Stomach (tissue), 9 donors: Measurements from ENCODE around the gene MKLN1. TPM values are rescaled to one million over a fixed set of nuclear protein-coding genes. Genes with fewer than 3 reads are reported as not detected.
"Not testable (repeated sequence)": the region's sequence is repeated elsewhere in the genome, so short reads cannot be mapped to it uniquely, and the experiment has no call there.

Source experiments
- DNase-seq, 2 donors: peaks; one replicate each; pipeline versions ENCODE4 v3.0.0 to v3.0.0-alpha.2; 2013 to 2019
- H3K27ac ChIP-seq, 5 donors: fragments of 200-600 bp in 4 of 5; sonication (generic) in 4 of 5; one replicate each; pipeline ENCODE4 v1.5.1; 2013 to 2019; ENCODE audit warnings: mild to moderate bottlenecking in 1 of 5, moderate library complexity in 1 of 5
- H3K27me3 ChIP-seq, 3 donors: fragments of 200-600 bp; sonication (generic); one replicate each; pipeline ENCODE4 v1.5.1; 2017 to 2019; ENCODE audit warnings: mixed run types in 1 of 3
- H3K36me3 ChIP-seq, 4 donors: fragments of 200-600 bp; sonication (generic); 1 replicate in 3 of 4; 2 replicates in 1 of 4; pipeline ENCODE4 v1.5.1; 2016 to 2019
- H3K4me1 ChIP-seq, 4 donors: fragments of 200-600 bp; sonication (generic); one replicate each; pipeline ENCODE4 v1.5.1; 2016 to 2019
- H3K4me3 ChIP-seq, 4 donors: fragments of 200-600 bp; sonication (generic) in 3 of 4; one replicate each; pipeline ENCODE4 v1.5.1; 2016 to 2019; ENCODE audit warnings: mild to moderate bottlenecking in 1 of 4
- H3K9me3 ChIP-seq, 4 donors: fragments of 200-600 bp; sonication (generic); one replicate each; pipeline ENCODE4 v1.5.1; 2016 to 2019
- EP300 ChIP-seq: sonication (generic); formaldehyde crosslinking; IDR thresholded peaks from one replicate; pipeline ENCODE4 v1.6.1; 2017; ENCODE audit warnings: antibody characterized with exemption
- POLR2A ChIP-seq, 4 donors: fragments of 450-650 bp; IDR thresholded peaks; one replicate each; pipeline ENCODE4 v1.6.1; 2016; ENCODE audit warnings: antibody characterized with exemption in 4 of 4, control low read depth in 2 of 4, mild to moderate bottlenecking in 1 of 4, moderate library complexity in 1 of 4
- POLR2AphosphoS5 ChIP-seq, 3 donors: sonication (generic); formaldehyde crosslinking; IDR thresholded peaks; one replicate each; pipeline ENCODE4 v1.6.1; 2016; ENCODE audit warnings: antibody characterized with exemption in 3 of 3
- WGBS, 5 donors: extraction: QIAGEN DNeasy Blood & Tissue Kit in 3 of 5; methylation state at CpG; one replicate each; pipeline versions ENCODE4 v1.1.5 to v1.1.7; 2013 to 2018; 5-methylcytosine and 5-hydroxymethylcytosine counted together
- intact Hi-C: fragments of 100-400 bp; cut with DNase I; formaldehyde crosslinking; loops from one replicate; pipeline ENCODE4 v1.15.1; 2023; ENCODE audit warnings: low total_unique reads
- polyA plus RNA-seq, 3 donors: library from polyadenylated mRNA; stranded (reverse); fragments of 200-250 nt; gene quantifications; one replicate each; pipeline ENCODE4 v1.2.3, GENCODE V29; 2013
- total RNA-seq, 5 donors: library from RNA; depleted of rRNA; stranded (reverse); fragments of >200 nt; gene quantifications; one replicate each; pipeline versions ENCODE4 v1.1.0 to v1.2.3, GENCODE V29; 2014 to 2016
- TF ChIP-seq, protein P1 (sequence below), 7 experiments: fragments of 450-650 bp in 4 of 7; fragments of 200-600 bp in 3 of 7; sonication (generic) in 3 of 7; IDR thresholded peaks; one replicate each; pipeline ENCODE4 v1.5.1; 2016 to 2019; ENCODE audit warnings: antibody characterized with exemption in 7 of 7, control low read depth in 2 of 7, mild to moderate bottlenecking in 1 of 7
- donor health status: healthy with polysubstance abuse.
- donor health status: Bipolar disorder and iron deficiency.
- donor health status: healthy.

MKLN1 gene
- total and polyA plus RNA-seq, 8 donors, result 9.4 to 147 (median 30.8) TPM

- Histone ChIP-seq H3K4me1 (peaks cover 5 to 12% (median 7%) of the 10 kb centered on the region in 4 donors), H3K4me3 (no peak overlapping the region), H3K9me3 (peaks cover 4 to 13% (median 7%) of the 10 kb centered on the region in 4 donors), H3K36me3 (no peaks in the 10 kb centered on the region), H3K27me3 (no peaks in the 10 kb centered on the region), H3K27ac (no peak overlapping the region)
- no peak for DNase-seq
- intact Hi-C loops, result no loop called here
- no peak for TF ChIP-seq EP300
- TF ChIP-seq, protein P1, sequence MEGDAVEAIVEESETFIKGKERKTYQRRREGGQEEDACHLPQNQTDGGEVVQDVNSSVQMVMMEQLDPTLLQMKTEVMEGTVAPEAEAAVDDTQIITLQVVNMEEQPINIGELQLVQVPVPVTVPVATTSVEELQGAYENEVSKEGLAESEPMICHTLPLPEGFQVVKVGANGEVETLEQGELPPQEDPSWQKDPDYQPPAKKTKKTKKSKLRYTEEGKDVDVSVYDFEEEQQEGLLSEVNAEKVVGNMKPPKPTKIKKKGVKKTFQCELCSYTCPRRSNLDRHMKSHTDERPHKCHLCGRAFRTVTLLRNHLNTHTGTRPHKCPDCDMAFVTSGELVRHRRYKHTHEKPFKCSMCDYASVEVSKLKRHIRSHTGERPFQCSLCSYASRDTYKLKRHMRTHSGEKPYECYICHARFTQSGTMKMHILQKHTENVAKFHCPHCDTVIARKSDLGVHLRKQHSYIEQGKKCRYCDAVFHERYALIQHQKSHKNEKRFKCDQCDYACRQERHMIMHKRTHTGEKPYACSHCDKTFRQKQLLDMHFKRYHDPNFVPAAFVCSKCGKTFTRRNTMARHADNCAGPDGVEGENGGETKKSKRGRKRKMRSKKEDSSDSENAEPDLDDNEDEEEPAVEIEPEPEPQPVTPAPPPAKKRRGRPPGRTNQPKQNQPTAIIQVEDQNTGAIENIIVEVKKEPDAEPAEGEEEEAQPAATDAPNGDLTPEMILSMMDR (IDR thresholded peaks at IDR 0.05), result no peak
- no peak for TF ChIP-seq POLR2A (IDR thresholded peaks at IDR 0.05)
- TF ChIP-seq POLR2AphosphoS5 (IDR thresholded peaks at IDR 0.05), result no peak
Measured at GRCh38 chr7:131305152-131305551, 22.5 kb upstream of the MKLN1 start.

- H3K36me3 ChIP-seq, intact Hi-C loops, DNase-seq, H3K27ac ChIP-seq, H3K4me3 ChIP-seq, H3K27me3 ChIP-seq: not testable (repeated sequence)
- peaks cover 5 to 12% (median 7%) of the 10 kb centered on the region in 4 donors for H3K4me1 ChIP-seq
- WGBS, 5 donors, result 92 to 96% (median 95%) methylated on average over 3 of the region's 3 CpGs
- H3K9me3 ChIP-seq, result peaks cover 4 to 13% (median 7%) of the 10 kb centered on the region in 4 donors
Measured at GRCh38 chr7:131306041-131306440, 21.6 kb upstream of the MKLN1 start.

DNA sequence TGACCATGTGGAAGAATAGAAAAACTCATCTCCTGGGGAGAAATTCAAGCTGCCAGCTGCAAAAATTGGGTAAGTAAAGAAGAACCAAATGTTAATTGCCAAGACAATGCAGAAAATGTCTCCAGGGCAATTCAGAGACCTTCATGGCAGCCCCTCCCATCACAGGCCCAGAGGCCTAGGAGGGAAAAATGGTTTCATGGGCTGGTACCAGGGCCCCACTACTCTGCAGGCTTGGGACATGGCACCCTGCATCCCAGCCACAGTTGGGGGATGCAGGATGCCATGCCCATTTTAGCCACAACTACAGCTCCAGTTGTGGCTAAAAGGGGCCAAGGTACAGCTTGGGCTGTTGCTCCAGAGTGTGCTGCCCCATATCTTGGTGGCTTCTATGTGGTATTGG is 20.9 kb upstream of the MKLN1 start:
- TF ChIP-seq POLR2A (IDR thresholded peaks at IDR 0.05) (no peak), EP300 (no peak), POLR2AphosphoS5 (IDR thresholded peaks at IDR 0.05) (no peak)
- TF ChIP-seq, protein P1 (IDR thresholded peaks at IDR 0.05), result no peak
- intact Hi-C loops, result no loop called here

GRCh38 chr7:131307627-131308026 is 20.0 kb upstream of the MKLN1 start:
- WGBS, 5 donors, result 88 to 100% (median 90%) methylated on average over 1 of the region's 1 CpG
- Histone ChIP-seq H3K9me3 (peaks cover 4 to 16% (median 7%) of the 10 kb centered on the region in 4 donors), H3K4me3 (no peak overlapping the region), H3K4me1 (peaks cover 5 to 8% (median 6%) of the 10 kb centered on the region in 4 donors), H3K27me3 (no peaks in the 10 kb centered on the region), H3K27ac (no peak overlapping the region), H3K36me3 (no peaks in the 10 kb centered on the region)
- DNase-seq, result no peak
- no peak for TF ChIP-seq POLR2AphosphoS5 (IDR thresholded peaks at IDR 0.05)
- no peak for TF ChIP-seq POLR2A (IDR thresholded peaks at IDR 0.05)
- no peak for TF ChIP-seq EP300
- TF ChIP-seq, protein P1 (IDR thresholded peaks at IDR 0.05), result no peak
- intact Hi-C loops, result no loop called here

More for the DNA sequence above, 20.9 kb upstream of the MKLN1 start:
- no peak for DNase-seq
- Histone ChIP-seq H3K27ac (no peak overlapping the region), H3K4me1 (peaks cover 5 to 12% (median 7%) of the 10 kb centered on the region in 4 donors), H3K4me3 (no peak overlapping the region), H3K27me3 (no peaks in the 10 kb centered on the region), H3K9me3 (peaks cover 4 to 13% (median 7%) of the 10 kb centered on the region in 4 donors), H3K36me3 (no peaks in the 10 kb centered on the region)

DNA sequence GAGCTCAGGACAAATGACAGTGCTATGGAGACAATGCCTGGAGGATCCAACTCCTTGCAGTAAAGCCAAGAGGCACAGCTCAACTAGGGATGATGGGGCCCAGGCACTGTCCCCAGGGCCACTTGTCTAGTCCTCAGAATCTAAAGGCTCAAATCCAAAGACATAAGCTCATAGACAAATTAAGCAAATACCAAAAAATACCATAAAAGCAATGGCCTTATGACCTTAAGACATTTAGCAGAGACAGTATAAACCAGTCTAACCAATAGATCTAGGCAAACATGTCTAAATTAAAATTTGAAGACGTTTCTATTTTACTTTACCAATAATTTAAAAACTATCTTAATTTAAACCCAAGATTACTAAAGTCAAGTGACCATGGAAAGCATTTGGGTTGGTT is 14.8 kb upstream of the MKLN1 start:
- whole genome bisulfite sequencing, 5 donors, result 52 to 75% (median 67%) methylated on average over 1 of the region's 1 CpG
- intact Hi-C loops, result no loop called here
- Histone ChIP-seq H3K4me3 (no peak overlapping the region), H3K27ac (no peak overlapping the region), H3K9me3 (peaks cover 0 to 5% (median 0%) of the 10 kb centered on the region in 4 donors), H3K36me3 (peaks cover 0 to 4% (median 0%) of the 10 kb centered on the region in 4 donors), H3K27me3 (no peaks in the 10 kb centered on the region), H3K4me1 (no peaks in the 10 kb centered on the region)
- TF ChIP-seq, protein P1 (IDR thresholded peaks at IDR 0.05), result no peak
- no peak for TF ChIP-seq POLR2A (IDR thresholded peaks at IDR 0.05)
- no peak for TF ChIP-seq EP300
- no peak for TF ChIP-seq POLR2AphosphoS5 (IDR thresholded peaks at IDR 0.05)
- DNase-seq, result no peak
